DND-41 (cell line): ENCODE measurements around the gene EXD3.

Source experiments
- ATAC-seq: fragments of 200-7000 bp; cut with Tn5 transposase; 3 replicates; pipeline ENCODE4 v1.9.1; 2021; ENCODE audit warnings: low read depth; ENCODE audit not compliant: insufficient read depth
- DNase-seq: peaks from one replicate; pipeline ENCODE4 v3.0.0-alpha.2; 2020
- H2AFZ ChIP-seq: 2 replicates; pipeline ENCODE4 v1.6.0; 2012; ENCODE audit warnings: low read depth, low read length
- H3K27ac ChIP-seq: 2 replicates; pipeline ENCODE4 v1.5.1; 2012; ENCODE audit warnings: low read length, inconsistent platforms
- H3K27me3 ChIP-seq: fragments of 200-600 bp; sonication (generic); 2 replicates; pipeline ENCODE4 v1.6.0; 2012; ENCODE audit warnings: low read length, mild to moderate bottlenecking, inconsistent platforms; ENCODE audit not compliant: insufficient read depth, poor library complexity
- H3K36me3 ChIP-seq: 2 replicates; pipeline ENCODE4 v1.5.1; 2012; ENCODE audit warnings: low read length, inconsistent platforms; ENCODE audit not compliant: insufficient read depth
- H3K4me1 ChIP-seq: 2 replicates; pipeline ENCODE4 v1.5.1; 2012; ENCODE audit warnings: mild to moderate bottlenecking, low read length; ENCODE audit not compliant: insufficient read depth
- H3K4me2 ChIP-seq: 2 replicates; pipeline ENCODE4 v1.6.0; 2012; ENCODE audit warnings: mild to moderate bottlenecking, moderate library complexity, low read length, inconsistent platforms; ENCODE audit not compliant: insufficient read depth
- H3K4me3 ChIP-seq, 2 experiments: fragments of 200-600 bp in 1 of 2; shearing (Covaris generic) in 1 of 2; 2 replicates each; pipeline ENCODE4 v1.5.1; 2012 to 2016; ENCODE audit warnings: inconsistent platforms in 2 of 2, low read length in 2 of 2, mild to moderate bottlenecking in 2 of 2, low read depth in 1 of 2, moderate library complexity in 1 of 2
- H3K79me2 ChIP-seq: 2 replicates; pipeline ENCODE4 v1.6.0; 2012; ENCODE audit warnings: low read length, inconsistent platforms; ENCODE audit not compliant: insufficient read depth
- H3K9ac ChIP-seq: 2 replicates; pipeline ENCODE4 v1.6.0; 2012; ENCODE audit warnings: low read depth, mild to moderate bottlenecking, inconsistent platforms, low read length, moderate library complexity
- H3K9me3 ChIP-seq: 2 replicates; pipeline ENCODE4 v1.5.1; 2012; ENCODE audit warnings: low read length, moderate library complexity, mild to moderate bottlenecking, inconsistent platforms; ENCODE audit not compliant: insufficient read depth, severe bottlenecking
- H4K20me1 ChIP-seq: 2 replicates; pipeline ENCODE4 v1.6.0; 2012; ENCODE audit warnings: low read length; ENCODE audit not compliant: insufficient read depth
- CTCF ChIP-seq: IDR thresholded peaks from 2 replicates; pipeline ENCODE4 v1.5.1; 2012; ENCODE audit warnings: borderline replicate concordance, low read length, moderate library complexity, mild to moderate bottlenecking; ENCODE audit not compliant: poor library complexity, severe bottlenecking; ENCODE audit errors: extremely low read depth
- EZH2 ChIP-seq: IDR thresholded peaks from 3 replicates; pipeline ENCODE4 v1.6.1; 2012; ENCODE audit warnings: borderline replicate concordance, low read depth, mild to moderate bottlenecking, moderate library complexity, low read length, inconsistent platforms; ENCODE audit not compliant: severe bottlenecking

EXD3 gene

GRCh38 chr9:137302118-137302448 is 120.9 kb downstream of the EXD3 start, which contains the start of gene NRARP:
Gene NRARP (minus strand): TSS chr9:137302271. CDS start chr9:137301928, 343 bp downstream.
- ATAC-seq: no peak
- no peaks in the 10 kb centered on the region for H3K79me2 ChIP-seq
- no peak within 1 kb of the TSS for H3K4me3 ChIP-seq
- no peaks in the 10 kb centered on the region for H3K9me3 ChIP-seq
- H3K9ac ChIP-seq: no peak within 1 kb of the TSS
- no peaks in the 10 kb centered on the region for H3K27me3 ChIP-seq
- no peaks in the 10 kb centered on the region for H3K36me3 ChIP-seq
- DNase-seq: no peak
- TF ChIP-seq EZH2 (no peak), CTCF (no peak)
- no peaks in the 10 kb centered on the region for H3K4me1 ChIP-seq
- H3K4me2 ChIP-seq: no peak within 1 kb of the TSS
- H2AFZ ChIP-seq: no peak within 1 kb of the TSS
- H4K20me1 ChIP-seq: no peaks in the 10 kb centered on the region
- H3K27ac ChIP-seq: no peak within 1 kb of the TSS

- H3K27me3 ChIP-seq: no peaks in the 10 kb centered on the region
- no peaks in the 10 kb centered on the region for H3K79me2 ChIP-seq
- no peak overlapping the region for H2AFZ ChIP-seq
- H3K9me3 ChIP-seq: no peaks in the 10 kb centered on the region
- no peak overlapping the region for H3K4me3 ChIP-seq
- TF ChIP-seq EZH2 (no peak), CTCF (no peak)
- no peaks in the 10 kb centered on the region for H3K36me3 ChIP-seq
- ATAC-seq (no peak), DNase-seq (no peak)
- H3K4me1 ChIP-seq: no peaks in the 10 kb centered on the region
- H3K4me2 ChIP-seq: no peak overlapping the region
- H3K9ac ChIP-seq: no peak overlapping the region
- H4K20me1 ChIP-seq: no peaks in the 10 kb centered on the region
- no peak overlapping the region for H3K27ac ChIP-seq
These were observed 121.6 kb downstream of the EXD3 start for GRCh38 chr9:137301081-137301947.

- Histone ChIP-seq H3K27ac (no peak overlapping the region), H3K4me3 (no peak overlapping the region), H3K9ac (no peak overlapping the region), H3K4me2 (no peak overlapping the region), H2AFZ (no peak overlapping the region), H3K9me3 (no peaks in the 10 kb centered on the region), H3K36me3 (no peaks in the 10 kb centered on the region), H3K27me3 (no peaks in the 10 kb centered on the region), H3K79me2 (no peaks in the 10 kb centered on the region), H3K4me1 (no peaks in the 10 kb centered on the region), H4K20me1 (no peaks in the 10 kb centered on the region)
- no peak for DNase-seq
- no peak for ATAC-seq
- TF ChIP-seq CTCF (no peak), EZH2 (no peak)
These were observed 122.3 kb downstream of the EXD3 start for GRCh38 chr9:137300567-137301080.
